Fibroblast of villous mesenchyme (primary cell): ENCODE data around the gene RAPGEF2. TPM values are rescaled to one million over a fixed set of nuclear protein-coding genes. Genes with fewer than 3 reads are reported as not detected.

Experiments used
- DNase-seq: peaks from one replicate; pipeline ENCODE4 v3.0.0-alpha.2; 2010; ENCODE audit warnings: low read depth
- H3K4me3 ChIP-seq: 2 replicates; pipeline ENCODE4 v1.5.1; 2011; ENCODE audit warnings: low read depth, mild to moderate bottlenecking, low read length
- total RNA-seq: library from RNA; depleted of rRNA; stranded (reverse); fragments of >200 nt; gene quantifications from 2 replicates; pipeline ENCODE4 v1.2.3, GENCODE V29; 2012
- TF ChIP-seq, protein P1 (sequence below): IDR thresholded peaks from 2 replicates; pipeline ENCODE4 v1.5.1; 2012; ENCODE audit warnings: low read depth, mild to moderate bottlenecking, low read length; ENCODE audit not compliant: insufficient read depth

RAPGEF2 gene
- total RNA-seq, 1 donor: 47.1 TPM

DNA sequence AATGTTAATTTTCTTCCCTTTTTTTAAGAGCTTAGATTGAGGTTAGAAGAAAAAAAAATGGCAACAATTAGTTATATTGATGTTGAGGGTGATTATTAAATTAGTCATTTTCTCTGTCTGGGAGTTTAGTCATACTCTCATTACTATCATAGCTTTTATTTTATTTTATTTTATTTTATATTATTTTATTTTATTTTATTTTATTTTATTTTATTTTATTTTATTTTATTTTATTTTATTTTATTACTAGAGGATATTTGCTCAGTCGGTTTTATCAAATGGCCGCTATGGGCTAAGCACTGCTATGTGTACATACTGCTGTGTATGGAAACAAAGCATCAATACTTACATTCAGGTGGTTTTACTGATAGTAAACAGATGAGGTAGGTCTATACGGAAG is 239.5 kb downstream of the RAPGEF2 start:
- no peak overlapping the region for H3K4me3 ChIP-seq
- DNase-seq: no peak
- TF ChIP-seq, protein P1, sequence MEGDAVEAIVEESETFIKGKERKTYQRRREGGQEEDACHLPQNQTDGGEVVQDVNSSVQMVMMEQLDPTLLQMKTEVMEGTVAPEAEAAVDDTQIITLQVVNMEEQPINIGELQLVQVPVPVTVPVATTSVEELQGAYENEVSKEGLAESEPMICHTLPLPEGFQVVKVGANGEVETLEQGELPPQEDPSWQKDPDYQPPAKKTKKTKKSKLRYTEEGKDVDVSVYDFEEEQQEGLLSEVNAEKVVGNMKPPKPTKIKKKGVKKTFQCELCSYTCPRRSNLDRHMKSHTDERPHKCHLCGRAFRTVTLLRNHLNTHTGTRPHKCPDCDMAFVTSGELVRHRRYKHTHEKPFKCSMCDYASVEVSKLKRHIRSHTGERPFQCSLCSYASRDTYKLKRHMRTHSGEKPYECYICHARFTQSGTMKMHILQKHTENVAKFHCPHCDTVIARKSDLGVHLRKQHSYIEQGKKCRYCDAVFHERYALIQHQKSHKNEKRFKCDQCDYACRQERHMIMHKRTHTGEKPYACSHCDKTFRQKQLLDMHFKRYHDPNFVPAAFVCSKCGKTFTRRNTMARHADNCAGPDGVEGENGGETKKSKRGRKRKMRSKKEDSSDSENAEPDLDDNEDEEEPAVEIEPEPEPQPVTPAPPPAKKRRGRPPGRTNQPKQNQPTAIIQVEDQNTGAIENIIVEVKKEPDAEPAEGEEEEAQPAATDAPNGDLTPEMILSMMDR: no peak

DNA sequence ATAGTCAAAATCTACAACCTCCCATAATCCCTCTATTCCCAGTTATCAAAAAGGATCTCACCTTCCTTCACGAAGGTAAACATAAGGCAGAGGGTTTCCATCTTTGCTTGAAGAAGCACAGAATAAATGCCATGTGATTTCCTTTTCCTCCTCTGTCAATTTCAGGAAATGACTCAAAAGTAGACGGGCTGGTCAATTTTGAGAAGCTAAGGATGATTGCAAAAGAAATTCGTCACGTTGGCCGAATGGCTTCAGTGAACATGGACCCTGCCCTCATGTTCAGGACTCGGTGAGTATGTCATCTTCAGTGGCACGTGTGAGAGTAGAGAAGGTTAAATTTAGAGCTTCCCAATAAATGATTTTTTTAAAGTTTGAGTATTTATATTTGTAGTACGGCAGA is 240.2 kb downstream of the RAPGEF2 start:
- TF ChIP-seq, protein P1: no peak
- DNase-seq: no peak
- no peak overlapping the region for H3K4me3 ChIP-seq

DNA sequence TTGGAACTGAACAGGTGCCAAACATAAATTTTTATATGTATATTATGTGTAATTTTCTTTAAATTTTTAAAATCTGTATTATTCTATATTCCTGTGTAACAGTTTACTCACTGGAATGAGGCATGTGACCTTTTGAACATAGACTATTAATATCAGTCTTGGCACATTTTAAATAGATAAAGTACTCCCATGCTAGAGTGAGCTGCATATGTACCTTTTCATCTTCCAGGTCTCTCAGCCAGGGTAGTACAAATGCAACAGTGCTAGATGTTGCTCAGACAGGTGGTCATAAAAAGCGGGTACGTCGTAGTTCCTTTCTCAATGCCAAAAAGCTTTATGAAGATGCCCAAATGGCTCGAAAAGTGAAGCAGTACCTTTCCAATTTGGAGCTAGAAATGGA is 242.0 kb downstream of the RAPGEF2 start:
- TF ChIP-seq, protein P1: no peak
- H3K4me3 ChIP-seq: no peak overlapping the region
- no peak for DNase-seq

DNA sequence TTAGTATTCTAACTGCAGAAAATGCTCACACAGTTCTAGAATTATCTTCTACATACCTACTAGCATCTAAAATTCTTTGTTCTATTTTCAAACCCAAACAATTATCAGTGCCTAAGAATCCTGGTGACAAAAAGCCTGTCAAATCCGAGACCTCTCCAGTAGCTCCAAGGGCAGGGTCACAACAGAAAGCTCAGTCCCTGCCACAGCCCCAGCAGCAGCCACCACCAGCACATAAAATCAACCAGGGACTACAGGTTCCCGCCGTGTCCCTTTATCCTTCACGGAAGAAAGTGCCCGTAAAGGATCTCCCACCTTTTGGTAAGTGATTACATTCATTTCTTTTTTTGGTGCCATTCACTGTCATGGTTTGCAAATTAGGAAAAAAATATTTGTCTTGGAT is 243.8 kb downstream of the RAPGEF2 start:
- DNase-seq: no peak

DNA sequence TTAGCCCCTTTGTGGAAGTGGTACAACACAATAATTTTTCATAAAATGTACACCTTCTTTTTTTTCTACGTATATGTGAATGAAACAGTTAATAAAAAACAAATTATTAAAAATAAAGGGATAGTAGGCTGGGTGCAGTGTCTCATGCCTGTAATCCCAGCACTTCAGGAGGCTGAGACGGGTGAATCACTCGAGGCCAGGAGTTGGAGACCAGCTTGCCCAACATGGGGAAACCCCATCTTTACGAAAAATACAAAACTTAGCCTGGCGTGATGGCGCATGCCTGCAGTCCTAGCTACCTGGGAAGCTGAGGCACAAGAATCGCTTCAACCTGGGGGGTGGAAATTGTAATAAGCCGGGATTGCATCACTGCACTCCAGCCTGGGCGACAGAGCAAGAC is 244.9 kb downstream of the RAPGEF2 start:
- no peak for DNase-seq
- H3K4me3 ChIP-seq: no peak overlapping the region
- TF ChIP-seq, protein P1: no peak

More for the DNA sequence above, 243.8 kb downstream of the RAPGEF2 start:
- H3K4me3 ChIP-seq: no peak overlapping the region
- TF ChIP-seq, protein P1: no peak

DNA sequence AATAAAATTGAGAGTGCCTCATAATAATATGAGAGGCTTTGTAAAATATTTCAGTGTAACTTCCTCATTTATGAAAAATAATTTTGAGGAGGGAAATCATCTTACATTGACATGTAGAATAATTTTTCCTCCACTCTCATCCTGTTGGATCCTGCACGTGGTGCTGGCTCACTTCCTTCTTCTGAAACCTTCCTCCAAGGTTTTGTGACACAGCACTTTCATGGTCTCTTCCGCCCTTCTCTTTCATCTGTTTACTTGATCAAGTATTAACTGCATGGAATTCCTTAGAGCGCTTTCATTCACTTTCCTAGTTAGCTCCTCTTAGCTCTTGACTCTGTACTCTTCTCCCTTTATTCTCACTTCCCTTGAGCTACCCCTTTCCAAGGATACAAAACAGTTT is 246.5 kb downstream of the RAPGEF2 start:
- no peak overlapping the region for H3K4me3 ChIP-seq
- no peak for DNase-seq
- TF ChIP-seq, protein P1: no peak

DNA sequence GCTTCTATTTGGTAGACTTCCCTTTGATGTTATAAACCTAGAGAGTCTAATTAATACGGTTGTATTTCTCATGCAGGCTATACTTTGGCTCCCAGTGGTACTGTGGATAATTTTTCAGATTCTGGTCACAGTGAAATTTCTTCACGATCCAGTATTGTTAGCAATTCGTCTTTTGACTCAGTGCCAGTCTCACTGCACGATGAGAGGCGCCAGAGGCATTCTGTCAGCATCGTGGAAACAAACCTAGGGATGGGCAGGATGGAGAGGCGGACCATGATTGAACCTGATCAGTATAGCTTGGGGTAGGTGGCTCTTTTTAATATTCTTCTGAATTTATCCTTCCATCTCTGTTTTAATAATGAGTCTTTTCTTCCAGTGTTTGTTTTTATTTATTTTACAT is 249.7 kb downstream of the RAPGEF2 start:
- TF ChIP-seq, protein P1: no peak
- H3K4me3 ChIP-seq: no peak overlapping the region
- no peak for DNase-seq
